ENCODE measurements around the gene P4HA2.
"Not testable (repeated sequence)": the region's sequence is repeated elsewhere in the genome, so short reads cannot be mapped to it uniquely, and the experiment has no call there.

DNA sequence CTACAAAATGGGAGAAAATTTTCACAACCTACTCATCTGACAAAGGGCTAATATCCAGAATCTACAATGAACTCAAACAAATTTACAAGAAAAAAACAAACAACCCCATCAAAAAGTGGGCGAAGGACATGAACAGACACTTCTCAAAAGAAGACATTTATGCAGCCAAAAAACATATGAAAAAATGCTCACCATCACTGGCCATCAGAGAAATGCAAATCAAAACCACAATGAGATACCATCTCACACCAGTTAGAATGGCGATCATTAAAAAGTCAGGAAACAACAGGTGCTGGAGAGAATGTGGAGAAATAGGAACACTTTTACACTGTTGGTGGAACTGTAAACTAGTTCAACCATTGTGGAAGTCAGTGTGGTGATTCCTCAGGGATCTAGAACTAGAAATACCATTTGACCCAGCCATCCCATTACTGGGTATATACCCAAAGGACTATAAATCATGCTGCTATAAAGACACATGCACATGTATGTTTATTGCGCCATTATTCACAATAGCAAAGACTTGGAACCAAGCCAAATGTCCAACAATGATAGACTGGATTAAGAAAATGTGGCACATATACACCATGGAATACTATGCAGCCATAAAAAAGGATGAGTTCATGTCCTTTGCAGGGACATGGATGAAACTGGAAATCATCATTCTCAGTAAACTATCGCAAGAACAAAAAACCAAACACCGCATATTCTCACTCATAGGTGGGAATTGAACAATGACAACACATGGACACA, 65.9 kb downstream of the P4HA2 start:
- TF ChIP-seq BHLHE40 (IDR thresholded peaks at IDR 0.05; ENCODE audit: low read length); HMGXB4 (CRISPR knock-in tag; IDR thresholded peaks at IDR 0.05); CHD1 (IDR thresholded peaks at IDR 0.05; ENCODE audit: low read length); CEBPB (tag; IDR thresholded peaks at IDR 0.05); HCFC1 (IDR thresholded peaks at IDR 0.05; ENCODE audit: low read depth, low read length); CCAR2 (IDR thresholded peaks at IDR 0.05; ENCODE audit: low read depth, low read length); PML (IDR thresholded peaks at IDR 0.05; ENCODE audit: low read length); POLR2A (conservative IDR thresholded peaks at IDR 0.05): not testable (repeated sequence)

Measured in K562 (cell line).